H9 (cell line): ENCODE data around the gene LPAR1. TPM values are rescaled to one million over a fixed set of nuclear protein-coding genes. Genes with fewer than 3 reads are reported as not detected.

Source experiments
- DNase-seq: peaks from one replicate; pipeline ENCODE4 v3.0.0-alpha.2; 2017
- H2AFZ ChIP-seq: one replicate; pipeline ENCODE4 v1.6.1; 2013; ENCODE audit warnings: mild to moderate bottlenecking, low read length, control low read depth, moderate library complexity
- H2AK5ac ChIP-seq: 2 replicates; pipeline ENCODE4 v1.6.1; 2013; ENCODE audit warnings: low read length, control low read depth, mixed read lengths; ENCODE audit not compliant: insufficient read length
- H2BK120ac ChIP-seq: one replicate; pipeline ENCODE4 v1.6.1; 2013; ENCODE audit warnings: low read depth, mild to moderate bottlenecking, low read length, control low read depth, inconsistent platforms; ENCODE audit not compliant: poor library complexity, severe bottlenecking
- H2BK12ac ChIP-seq: 2 replicates; pipeline ENCODE4 v1.6.1; 2013; ENCODE audit warnings: low read length, control low read depth, mixed read lengths, low read depth; ENCODE audit not compliant: insufficient read length
- H2BK15ac ChIP-seq: 2 replicates; pipeline ENCODE4 v1.6.1; 2013; ENCODE audit warnings: low read depth, low read length, control low read depth
- H2BK20ac ChIP-seq: one replicate; pipeline ENCODE4 v1.6.1; 2013; ENCODE audit warnings: low read depth, mild to moderate bottlenecking, low read length, control low read depth, inconsistent platforms; ENCODE audit not compliant: poor library complexity, severe bottlenecking
- H2BK5ac ChIP-seq: 2 replicates; pipeline ENCODE4 v1.6.1; 2013; ENCODE audit warnings: low read length, control low read depth, mixed read lengths; ENCODE audit not compliant: insufficient read length
- H3K14ac ChIP-seq: 2 replicates; pipeline ENCODE4 v1.6.1; 2013; ENCODE audit warnings: low read length, control low read depth; ENCODE audit not compliant: insufficient read depth
- H3K18ac ChIP-seq: 2 replicates; pipeline ENCODE4 v1.6.1; 2013; ENCODE audit warnings: low read depth, mild to moderate bottlenecking, mixed read lengths, low read length, control low read depth; ENCODE audit not compliant: insufficient read length
- H3K23ac ChIP-seq: 2 replicates; pipeline ENCODE4 v1.6.1; 2013; ENCODE audit warnings: low read length, control low read depth, mixed read lengths, low read depth; ENCODE audit not compliant: insufficient read length
- H3K23me2 ChIP-seq: 2 replicates; pipeline ENCODE4 v1.6.1; 2013; ENCODE audit warnings: low read depth, mild to moderate bottlenecking, mixed read lengths, low read length, control low read depth; ENCODE audit not compliant: insufficient read length, poor library complexity, severe bottlenecking
- H3K27ac ChIP-seq: 2 replicates; pipeline ENCODE4 v1.5.1; 2013; ENCODE audit warnings: low read length, control low read depth, mixed read lengths, low read depth; ENCODE audit not compliant: insufficient read length
- H3K27me3 ChIP-seq: 2 replicates; pipeline ENCODE4 v1.6.1; 2013; ENCODE audit warnings: low read length, control low read depth, inconsistent platforms; ENCODE audit not compliant: insufficient read depth
- H3K4ac ChIP-seq: 2 replicates; pipeline ENCODE4 v1.6.1; 2013; ENCODE audit warnings: low read depth, mild to moderate bottlenecking, control low read depth, inconsistent platforms, low read length, moderate library complexity
- H3K4me1 ChIP-seq: 2 replicates; pipeline ENCODE4 v1.6.1; 2013; ENCODE audit warnings: low read length, control low read depth, inconsistent platforms; ENCODE audit not compliant: insufficient read depth
- H3K4me2 ChIP-seq: 2 replicates; pipeline ENCODE4 v1.6.1; 2013; ENCODE audit warnings: low read length, control low read depth, mixed read lengths; ENCODE audit not compliant: insufficient read length, insufficient read depth
- H3K56ac ChIP-seq: 2 replicates; pipeline ENCODE4 v1.6.1; 2013; ENCODE audit warnings: low read depth, mild to moderate bottlenecking, mixed read lengths, low read length, control low read depth; ENCODE audit not compliant: insufficient read length
- H3K79me1 ChIP-seq: 2 replicates; pipeline ENCODE4 v1.6.1; 2013; ENCODE audit warnings: low read depth, mild to moderate bottlenecking, moderate library complexity, low read length, control low read depth, inconsistent platforms; ENCODE audit not compliant: insufficient read depth, poor library complexity, severe bottlenecking
- H3K79me2 ChIP-seq: 2 replicates; pipeline ENCODE4 v1.6.1; 2013; ENCODE audit warnings: low read length, control low read depth, inconsistent platforms; ENCODE audit not compliant: insufficient read depth
- H3K9ac ChIP-seq: 2 replicates; pipeline ENCODE4 v1.6.1; 2013; ENCODE audit warnings: low read length, control low read depth, mixed read lengths; ENCODE audit not compliant: insufficient read length; ENCODE audit errors: extremely low read depth
- H3K9me3 ChIP-seq: one replicate; pipeline ENCODE4 v1.6.1; 2013; ENCODE audit warnings: low read depth, low read length, inconsistent platforms; ENCODE audit not compliant: control insufficient read depth
- H3T11ph ChIP-seq: one replicate; pipeline ENCODE4 v1.6.1; 2013; ENCODE audit warnings: mild to moderate bottlenecking, low read length, control low read depth, inconsistent platforms
- H4K20me1 ChIP-seq: one replicate; pipeline ENCODE4 v1.6.1; 2013; ENCODE audit not compliant: control insufficient read depth, insufficient read length, insufficient read depth
- H4K5ac ChIP-seq: 2 replicates; pipeline ENCODE4 v1.6.1; 2013; ENCODE audit warnings: low read depth, mild to moderate bottlenecking, mixed read lengths, low read length, control low read depth; ENCODE audit not compliant: insufficient read length
- H4K8ac ChIP-seq: replicated peaks from 2 replicates; pipeline ENCODE4 v1.6.1; 2013; ENCODE audit warnings: low read length, control low read depth, mixed read lengths, low read depth; ENCODE audit not compliant: insufficient read length
- H4K91ac ChIP-seq: 2 replicates; pipeline ENCODE4 v1.6.1; 2013; ENCODE audit warnings: low read depth, mild to moderate bottlenecking, moderate library complexity, mixed read lengths, low read length, control low read depth; ENCODE audit not compliant: insufficient read length
- H3K27ac Mint-ChIP-seq, 3 experiments: 2 replicates in 2 of 3; 3 replicates in 1 of 3; pipeline ENCODE4 v1.8.0; 2020 to 2021; ENCODE audit warnings: mixed read lengths in 3 of 3, mild to moderate bottlenecking in 1 of 3, moderate library complexity in 1 of 3
- H3K27me3 Mint-ChIP-seq: 2 replicates; pipeline ENCODE4 v1.8.0; 2021; ENCODE audit warnings: low read depth, mild to moderate bottlenecking, moderate library complexity, mixed read lengths
- H3K36me3 Mint-ChIP-seq, 3 experiments: 2 replicates in 2 of 3; 3 replicates in 1 of 3; pipeline ENCODE4 v1.8.0; 2020 to 2021; ENCODE audit warnings: low read depth in 3 of 3, mixed read lengths in 3 of 3; ENCODE audit not compliant: insufficient read depth in 1 of 3
- H3K4me1 Mint-ChIP-seq, 2 experiments: 2 replicates each; pipeline ENCODE4 v1.8.0; 2020; ENCODE audit warnings: mixed read lengths in 2 of 2
- H3K4me3 Mint-ChIP-seq, 2 experiments: 2 replicates in 1 of 2; 3 replicates in 1 of 2; pipeline ENCODE4 v1.8.0; 2020 to 2021; ENCODE audit warnings: mild to moderate bottlenecking in 2 of 2, mixed read lengths in 2 of 2, moderate library complexity in 1 of 2
- H3K9me3 Mint-ChIP-seq, 2 experiments: 2 replicates in 1 of 2; 3 replicates in 1 of 2; pipeline ENCODE4 v1.8.0; 2020; ENCODE audit warnings: mild to moderate bottlenecking in 2 of 2, mixed read lengths in 2 of 2, moderate library complexity in 1 of 2
- CTCF ChIP-seq: fragments of 200-600 bp; sonication (generic); conservative IDR thresholded peaks from 3 replicates; pipeline ENCODE4 v1.8.0; 2021; ENCODE audit warnings: antibody characterized with exemption, mild to moderate bottlenecking
- WGBS: extraction: QIAGEN DNeasy Blood & Tissue Kit; methylation state at CpG from one replicate; pipeline ENCODE4 v1.1.7; 2013; ENCODE audit warnings: missing lambda C conversion rate, low lambda C conversion rate, mixed read lengths; ENCODE audit not compliant: insufficient read length; ENCODE audit errors: extremely low coverage; 5-methylcytosine and 5-hydroxymethylcytosine counted together
- total RNA-seq: library from RNA; stranded (reverse); gene quantifications from 2 replicates; pipeline ENCODE4 v1.2.1, GENCODE V29; 2021

The LPAR1 gene
- total RNA-seq, 1 experiment from 2014 or later, result 1.3 TPM

DNA sequence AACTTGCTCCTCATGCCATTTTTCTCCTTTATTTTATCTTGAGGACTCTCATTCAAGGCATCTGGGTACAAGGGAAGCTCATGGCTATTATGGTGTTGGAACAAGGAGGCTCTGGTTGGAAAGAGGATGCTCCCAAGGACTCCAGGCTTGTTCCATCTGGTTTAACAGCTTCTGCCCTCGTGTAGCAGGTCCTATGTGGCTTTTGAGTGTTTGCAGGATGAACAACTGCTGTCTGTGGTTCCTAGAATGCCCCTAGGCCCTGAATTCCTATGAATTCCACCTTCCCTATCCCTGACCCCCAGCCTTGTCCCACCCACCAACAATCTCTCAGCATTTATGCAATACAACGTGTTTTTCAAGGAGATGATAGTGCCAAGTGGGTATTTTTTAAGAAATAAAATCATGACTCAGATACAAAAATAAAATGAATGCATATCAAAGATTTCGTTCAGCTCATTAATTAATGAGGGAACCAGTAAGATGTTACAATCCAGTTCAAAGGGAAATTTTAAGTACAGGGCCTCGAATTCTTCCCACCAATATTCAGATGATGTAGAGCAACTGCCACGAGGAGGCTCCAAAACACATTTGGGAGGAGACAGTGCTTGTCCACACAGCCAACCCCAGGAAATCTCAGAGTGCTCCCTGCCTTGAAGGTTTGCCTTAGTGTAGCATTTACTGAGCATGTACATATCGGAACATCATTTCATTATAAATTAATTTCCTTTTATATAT lies 187.7 kb downstream of the LPAR1 start:
- H2AFZ ChIP-seq, result no peak overlapping the region
- no peak overlapping the region for H3K9ac ChIP-seq
- TF ChIP-seq CTCF, result no peak

More for the DNA sequence above, 187.7 kb downstream of the LPAR1 start:
- H3K36me3 Mint-ChIP-seq, result no peaks in the 10 kb centered on the region; a peak in 1 of 7 replicates
- no CpG with 5 or more reads among the region's 6 CpGs for WGBS
- H3K27me3 ChIP-seq, result no peaks in the 10 kb centered on the region
- H4K8ac ChIP-seq, result no peak overlapping the region
- H3K9me3 ChIP-seq, result no peaks in the 10 kb centered on the region
- H4K20me1 ChIP-seq, result no peaks in the 10 kb centered on the region
- H3K79me2 ChIP-seq, result no peaks in the 10 kb centered on the region
- no peaks in the 10 kb centered on the region for H3K27me3 Mint-ChIP-seq
- H3K14ac ChIP-seq, result no peak overlapping the region; the same call in 1 of the 2 replicates
- H2AK5ac ChIP-seq, result no peak overlapping the region
- no peaks in the 10 kb centered on the region for H3K23me2 ChIP-seq
- H3K4me3 Mint-ChIP-seq, result no peak overlapping the region
- no peaks in the 10 kb centered on the region for H3K4me1 Mint-ChIP-seq
- H3K79me1 ChIP-seq, result no peaks in the 10 kb centered on the region
- H3K9me3 Mint-ChIP-seq, result peaks cover 5 to 10% of the 10 kb centered on the region in 2 experiments; a peak in 3 of 5 replicates
- H3T11ph ChIP-seq, result no peak overlapping the region
- no peak overlapping the region for H3K23ac ChIP-seq
- no peaks in the 10 kb centered on the region for H3K4me1 ChIP-seq
- H2BK12ac ChIP-seq, result no peak overlapping the region
- no peak for DNase-seq
- no peak overlapping the region for H3K18ac ChIP-seq
- H3K27ac Mint-ChIP-seq, result no peak overlapping the region; a peak in 1 of 7 replicates
- no peak overlapping the region for H4K5ac ChIP-seq
- H3K56ac ChIP-seq, result no peak overlapping the region
- H2BK120ac ChIP-seq, result no peak overlapping the region
- H2BK5ac ChIP-seq, result no peak overlapping the region
- H4K91ac ChIP-seq, result no peak overlapping the region
- H3K27ac ChIP-seq, result no peak overlapping the region
- H2BK15ac ChIP-seq, result no peak overlapping the region
- H3K4me2 ChIP-seq, result no peak overlapping the region
- H2BK20ac ChIP-seq, result no peak overlapping the region
- H3K4ac ChIP-seq, result no peak overlapping the region
